Neural progenitor cell (in vitro differentiated cells): ENCODE results near the gene ARMC9.

Experiments used
- CTCF ChIP-seq: fragments of 200-600 bp; sonication (generic); IDR thresholded peaks from 2 replicates; pipeline ENCODE4 v1.5.1; 2017; ENCODE audit warnings: antibody characterized with exemption, mild to moderate bottlenecking
- EZH2 ChIP-seq: fragments of 200-600 bp; sonication (generic); IDR thresholded peaks from 2 replicates; pipeline ENCODE4 v1.6.1; 2017; ENCODE audit warnings: antibody characterized with exemption, mild to moderate bottlenecking, moderate library complexity
- EZH2phosphoT487 ChIP-seq: fragments of 200-600 bp; sonication (generic); IDR thresholded peaks from 2 replicates; pipeline ENCODE4 v1.6.1; 2017; ENCODE audit warnings: antibody characterized with exemption

GRCh38 chr2:231277962-231278361, 79.5 kb downstream of the ARMC9 start:
- no peak for TF ChIP-seq CTCF
- no peak for TF ChIP-seq EZH2
- TF ChIP-seq EZH2phosphoT487: no peak
